GM19463 (cell line): Measurements from ENCODE around the gene STAC2.

Experiments
- ATAC-seq: cut with Tn5 transposase; IDR thresholded peaks from one replicate; pipeline ENCODE4 v1.9.1; 2021; ENCODE audit warnings: mild to moderate bottlenecking, moderate library complexity; ENCODE audit not compliant: unreplicated experiment

The STAC2 gene

GRCh38 chr17:39210093-39210434, 15.7 kb downstream of the STAC2 start:
- no peak for ATAC-seq

GRCh38 chr17:39209317-39210092, 16.2 kb downstream of the STAC2 start:
- no peak for ATAC-seq

- ATAC-seq: peak; percentile 60
These were observed 16.9 kb downstream of the STAC2 start for GRCh38 chr17:39208893-39209292.

- no peak for ATAC-seq
These were observed 17.6 kb downstream of the STAC2 start for GRCh38 chr17:39208136-39208535.

GRCh38 chr17:39205112-39205526, 20.6 kb downstream of the STAC2 start:
- no peak for ATAC-seq

GRCh38 chr17:39204245-39204644, 21.5 kb downstream of the STAC2 start:
- ATAC-seq: no peak

GRCh38 chr17:39200957-39201510, 24.7 kb downstream of the STAC2 start:
- no peak for ATAC-seq

- ATAC-seq: peak; percentile 63
These were observed 25.5 kb downstream of the STAC2 start, which contains the start of gene RPL19 for GRCh38 chr17:39200070-39200879. Gene RPL19 (plus strand): TSS chr17:39200283. CDS start chr17:39200345, 62 bp downstream.

GRCh38 chr17:39199820-39200069, 26.0 kb downstream of the STAC2 start:
- peak; percentile 56 for ATAC-seq

GRCh38 chr17:39198186-39198566, 27.6 kb downstream of the STAC2 start:
- no peak for ATAC-seq

- ATAC-seq: no peak
These were observed 28.2 kb downstream of the STAC2 start, which contains the start of gene CACNB1 for GRCh38 chr17:39197380-39198185. Gene CACNB1 (minus strand): TSS chr17:39197669. CDS start chr17:39197495, 174 bp downstream.

GRCh38 chr17:39196808-39197291, 28.9 kb downstream of the STAC2 start:
- ATAC-seq: no peak

GRCh38 chr17:39196241-39196807, 29.4 kb downstream of the STAC2 start:
- ATAC-seq: no peak

- no peak for ATAC-seq
These were observed 30.1 kb downstream of the STAC2 start for GRCh38 chr17:39195568-39196160.

GRCh38 chr17:39194985-39195524, 30.7 kb downstream of the STAC2 start:
- ATAC-seq: no peak

- no peak for ATAC-seq
These were observed 31.4 kb downstream of the STAC2 start for GRCh38 chr17:39194089-39194984.

- ATAC-seq: no peak
These were observed 32.4 kb downstream of the STAC2 start for GRCh38 chr17:39193346-39193745.

- no peak for ATAC-seq
These were observed 32.8 kb downstream of the STAC2 start for GRCh38 chr17:39192901-39193300.
